Right lobe of liver (tissue), 6 donors: ENCODE measurements around the gene FOXP2. TPM values are rescaled to one million over a fixed set of nuclear protein-coding genes. Genes with fewer than 3 reads are reported as not detected.
"Not testable (repeated sequence)": the region's sequence is repeated elsewhere in the genome, so short reads cannot be mapped to it uniquely, and the experiment has no call there.

Source experiments
- ATAC-seq, 4 donors: fragments of 200-7000 bp; cut with Tn5 transposase; one replicate each; pipeline ENCODE4 v1.9.1; 2020; ENCODE audit warnings: mild to moderate bottlenecking in 4 of 4, moderate library complexity in 4 of 4
- DNase-seq, 3 donors: peaks; one replicate each; pipeline ENCODE4 v3.0.0-alpha.2; 2020
- H3K27ac ChIP-seq, 3 donors: fragments of 200-600 bp; one replicate each; pipeline ENCODE4 v1.8.0; 2022
- H3K27me3 ChIP-seq, 2 donors: fragments of 200-600 bp; one replicate each; pipeline ENCODE4 v1.8.0; 2022
- H3K36me3 ChIP-seq, 4 donors: fragments of 200-600 bp; sonication (generic) in 1 of 4; one replicate each; pipeline versions ENCODE4 v1.5.1 to v1.8.0; 2017 to 2022; ENCODE audit warnings: control low read depth in 1 of 4
- H3K4me1 ChIP-seq, 4 donors: fragments of 200-600 bp; sonication (generic) in 1 of 4; one replicate each; pipeline versions ENCODE4 v1.5.1 to v1.8.0; 2017 to 2022; ENCODE audit warnings: control low read depth in 1 of 4
- H3K4me3 ChIP-seq, 3 donors: fragments of 200-600 bp; one replicate each; pipeline ENCODE4 v1.8.0; 2022
- H3K9me3 ChIP-seq, 4 donors: fragments of 200-600 bp; sonication (generic) in 1 of 4; one replicate each; pipeline versions ENCODE4 v1.5.1 to v1.8.0; 2017 to 2022; ENCODE audit warnings: control low read depth in 1 of 4
- CTCF ChIP-seq, 4 donors: fragments of 200-600 bp in 3 of 4; fragments of 450-650 bp in 1 of 4; IDR thresholded peaks; one replicate each; pipeline versions ENCODE4 v1.5.1 to v1.8.0; 2016 to 2022; ENCODE audit warnings: antibody characterized with exemption in 4 of 4, mild to moderate bottlenecking in 2 of 4
- POLR2A ChIP-seq: fragments of 450-650 bp; IDR thresholded peaks from one replicate; pipeline ENCODE4 v1.6.1; 2017; ENCODE audit warnings: antibody characterized with exemption, mild to moderate bottlenecking
- WGBS: methylation state at CpG from one replicate; pipeline ENCODE4 v1.1.6; 2018; ENCODE audit warnings: low coverage, low lambda C conversion rate; ENCODE audit not compliant: insufficient coverage; ENCODE audit errors: missing lambda C conversion rate; 5-methylcytosine and 5-hydroxymethylcytosine counted together
- intact Hi-C, 2 donors: fragments of 100-400 bp; cut with DNase I; formaldehyde crosslinking; loops; one replicate each; pipeline versions ENCODE4 v1.11.2 to v1.14.1; 2022
- total RNA-seq, 6 experiments: library from RNA; depleted of rRNA in 2 of 6; stranded (reverse); fragments of >200 nt in 2 of 6; fragmentation: NEBNext Ultra II Directional in 3 of 6; extraction: Animal tissue kit (Norgen Biotek cat#: 25700) in 3 of 6; gene quantifications; one replicate each; pipeline versions ENCODE4 v1.1.0 to v1.2.4, GENCODE V29; 2016 to 2023
- donor health status: DM: no; HTN: yes; CAD: no.
- donor health status: DM: no; HTN: no; CAD: no.
- donor health status: DM: no; HTN: no; CAD: no.
- donor health status: DM: no; HTN: yes; CAD: no.
- donor health status: DM: no; HTN: yes; CAD: no.

Gene FOXP2
- total RNA-seq, 6 experiments from 2014 or later = 2.9 to 8.3 (median 4.4) TPM

DNA sequence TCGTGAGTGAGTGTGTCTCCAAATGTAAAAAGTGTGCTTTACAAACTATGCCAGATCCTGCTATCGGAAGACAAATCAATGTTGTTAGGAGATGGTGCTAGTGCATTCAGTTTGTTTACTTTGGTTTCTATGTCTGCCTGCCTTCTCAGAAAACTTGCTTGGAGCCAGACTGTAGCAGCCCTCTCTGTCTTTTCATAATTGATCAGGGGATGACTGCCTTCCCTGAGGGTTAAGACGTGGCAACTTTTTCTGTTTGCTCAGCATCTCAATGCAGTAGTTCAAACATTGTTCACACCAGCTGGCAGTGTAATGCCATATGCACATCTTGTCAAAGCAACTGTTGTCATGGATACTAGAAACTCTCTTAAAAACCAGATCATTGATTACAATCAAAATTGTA lies 118.5 kb downstream of the FOXP2 start:
- H3K27ac ChIP-seq = no peak overlapping the region
- no peak for DNase-seq
- ATAC-seq = no peak
- TF ChIP-seq POLR2A = no peak
- no peak for TF ChIP-seq CTCF (IDR thresholded peaks at IDR 0.05)
- H3K36me3 ChIP-seq = no peaks in the 10 kb centered on the region
- H3K4me1 ChIP-seq = no peaks in the 10 kb centered on the region
- H3K27me3 ChIP-seq = no peaks in the 10 kb centered on the region
- intact Hi-C loops = no loop called here
- 87% methylated on average over 3 of the region's 3 CpGs for WGBS
- no peaks in the 10 kb centered on the region for H3K9me3 ChIP-seq
- H3K4me3 ChIP-seq = no peak overlapping the region

GRCh38 chr7:114534953-114535352 lies 120.3 kb downstream of the FOXP2 start:
- ATAC-seq = no peak
- WGBS = 61% methylated on average over 2 of the region's 2 CpGs
- Histone ChIP-seq H3K9me3 (no peaks in the 10 kb centered on the region), H3K4me3 (no peak overlapping the region), H3K4me1 (no peaks in the 10 kb centered on the region), H3K27me3 (no peaks in the 10 kb centered on the region), H3K36me3 (no peaks in the 10 kb centered on the region), H3K27ac (no peak overlapping the region)
- intact Hi-C loops = no loop called here
- DNase-seq = no peak
- TF ChIP-seq CTCF (IDR thresholded peaks at IDR 0.05) = no peak
- no peak for TF ChIP-seq POLR2A

DNA sequence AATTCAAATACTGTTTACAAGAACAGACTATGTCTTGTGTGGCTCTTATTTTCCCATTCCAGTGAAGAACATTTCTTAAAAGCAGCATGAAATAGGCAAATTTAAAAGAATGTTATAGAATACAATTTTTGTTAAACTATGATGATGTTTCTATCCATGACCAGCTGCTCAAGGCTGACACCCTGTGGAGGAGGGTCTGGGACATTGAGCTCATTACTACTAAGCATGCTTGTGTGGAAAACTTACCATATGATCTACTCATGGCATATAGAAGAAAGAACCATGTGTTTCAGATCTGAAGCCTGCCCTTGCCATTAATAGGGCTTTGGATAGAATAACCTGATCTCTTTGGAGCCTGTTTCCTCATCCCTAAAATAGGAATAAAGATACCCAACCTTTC lies 125.0 kb downstream of the FOXP2 start:
- H3K27ac ChIP-seq = no peak overlapping the region
- no peaks in the 10 kb centered on the region for H3K27me3 ChIP-seq
- H3K36me3 ChIP-seq = no peaks in the 10 kb centered on the region
- DNase-seq = peak in 1 of 3 donors; percentile 21
- H3K9me3 ChIP-seq = no peaks in the 10 kb centered on the region
- intact Hi-C loops = no loop called here
- TF ChIP-seq CTCF (IDR thresholded peaks at IDR 0.05) (peak; percentile 24 to 54 (median 38)), POLR2A (no peak)
- peak; percentile 52 to 77 (median 54) for ATAC-seq
- no peak overlapping the region for H3K4me3 ChIP-seq
- no peaks in the 10 kb centered on the region for H3K4me1 ChIP-seq

- Histone ChIP-seq H3K36me3 (no peaks in the 10 kb centered on the region), H3K27me3 (no peaks in the 10 kb centered on the region), H3K4me3 (no peak overlapping the region), H3K9me3 (no peaks in the 10 kb centered on the region), H3K27ac (no peak overlapping the region), H3K4me1 (no peaks in the 10 kb centered on the region)
- TF ChIP-seq CTCF (IDR thresholded peaks at IDR 0.05) = no peak
- no peak for TF ChIP-seq POLR2A
- intact Hi-C loops = no loop called here
- WGBS = 59% methylated on average over 1 of the region's 1 CpG
- ATAC-seq = no peak
- no peak for DNase-seq
Observed at GRCh38 chr7:114540291-114540690, 125.7 kb downstream of the FOXP2 start.

DNA sequence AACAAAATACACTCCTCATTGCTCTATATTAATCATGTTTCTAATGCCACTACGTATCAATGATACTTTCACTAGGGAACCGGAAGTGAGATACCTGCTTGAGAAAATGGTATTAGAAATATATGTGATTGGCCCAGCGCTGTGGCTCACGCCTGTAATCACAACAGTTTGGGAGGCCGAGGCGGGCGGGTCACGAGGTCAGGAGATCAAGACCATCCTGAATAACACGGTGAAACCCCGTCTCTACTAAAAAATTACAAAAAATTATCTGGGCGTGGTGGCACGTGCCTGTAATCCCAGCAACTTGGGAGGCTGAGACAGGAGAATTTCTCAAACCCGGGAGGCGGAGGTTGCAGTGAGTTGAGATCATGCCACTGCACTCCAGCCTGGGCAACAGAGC lies 132.7 kb downstream of the FOXP2 start:
- DNase-seq, H3K9me3 ChIP-seq, H3K27ac ChIP-seq, H3K27me3 ChIP-seq, H3K4me1 ChIP-seq, H3K36me3 ChIP-seq, intact Hi-C loops, ATAC-seq, H3K4me3 ChIP-seq: not testable (repeated sequence)
- WGBS = 84% methylated on average over 11 of the region's 14 CpGs
